NCI-H187 (cell line): ENCODE measurements around the gene TSKU.
"Not testable (repeated sequence)": the region's sequence is repeated elsewhere in the genome, so short reads cannot be mapped to it uniquely, and the experiment has no call there.

Source experiments
- DNase-seq, 2 experiments: peaks; one replicate each; lab custom pipeline; 2025; lab: John Stamatoyannopoulos, UW

Gene TSKU

GRCh38 chr11:76788661-76789442 is 5.7 kb downstream of the TSKU start:
- DNase-seq, result no peak

GRCh38 chr11:76789443-76789719 is 6.2 kb downstream of the TSKU start:
- DNase-seq, result no peak

- no peak for DNase-seq
These were observed 7.1 kb downstream of the TSKU start for GRCh38 chr11:76790251-76790650.

GRCh38 chr11:76791002-76791770 is 8.0 kb downstream of the TSKU start:
- not testable (repeated sequence) for DNase-seq

- DNase-seq, result no peak
These were observed 8.7 kb downstream of the TSKU start for GRCh38 chr11:76791861-76792260.

- no peak for DNase-seq
These were observed 9.5 kb downstream of the TSKU start for GRCh38 chr11:76792505-76793264.

- no peak for DNase-seq
These were observed 10.5 kb downstream of the TSKU start for GRCh38 chr11:76793391-76794291.

- no peak for DNase-seq
These were observed 11.5 kb downstream of the TSKU start for GRCh38 chr11:76794371-76795289.

- DNase-seq, result no peak
These were observed 12.3 kb downstream of the TSKU start for GRCh38 chr11:76795290-76795935.

GRCh38 chr11:76795936-76796441 is 12.8 kb downstream of the TSKU start:
- DNase-seq, result no peak

- DNase-seq, result no peak
These were observed 13.5 kb downstream of the TSKU start for GRCh38 chr11:76796511-76797198.

- DNase-seq, result no peak
These were observed 14.4 kb downstream of the TSKU start for GRCh38 chr11:76797341-76798201.

GRCh38 chr11:76798202-76798581 is 15.0 kb downstream of the TSKU start:
- no peak for DNase-seq

- no peak for DNase-seq
These were observed 15.5 kb downstream of the TSKU start for GRCh38 chr11:76798671-76799065.

- peak in 1 of 2 experiments; percentile 42 for DNase-seq
These were observed 16.1 kb downstream of the TSKU start for GRCh38 chr11:76799066-76799804.

- DNase-seq, result no peak
These were observed 17.5 kb downstream of the TSKU start for GRCh38 chr11:76800466-76801200.

GRCh38 chr11:76801225-76801624 is 18.1 kb downstream of the TSKU start:
- DNase-seq, result no peak
